ENCODE results near the gene C1orf141. TPM values are rescaled to one million over a fixed set of nuclear protein-coding genes. Genes with fewer than 3 reads are reported as not detected.

C1orf141 gene
- not detected in 2 replicates for total RNA-seq

- peaks cover 7% of the 10 kb centered on the region for H3K4me1 Mint-ChIP-seq
- no peaks in the 10 kb centered on the region for H3K36me3 Mint-ChIP-seq (ENCODE audit: low read depth)
- peak within 1 kb of the TSS; percentile 70 for H3K4me3 Mint-ChIP-seq
- intact Hi-C loops (cut with micrococcal nuclease) = no loop called here
- ATAC-seq (ENCODE audit: low read depth) (no peak), DNase-seq (no peak)
- ChIA-PET POLR2A (interaction anchor here (1.3 kb wide), 1 partner anchor 81 kb away, joined by 4 read pairs; the partner anchor contains the start of gene SLC35D1), CTCF (interaction anchor here (1.3 kb wide), 1 partner anchor 139 kb away, joined by 3 read pairs; no protein-coding TSS in a partner anchor)
- TF ChIP-seq CTCF (IDR thresholded peaks at IDR 0.05) = no peak
- H3K27me3 Mint-ChIP-seq = no peaks in the 10 kb centered on the region
- no peaks in the 10 kb centered on the region for H3K9me3 Mint-ChIP-seq
- H3K27ac Mint-ChIP-seq = no peak within 1 kb of the TSS
Observed at GRCh38 chr1:67134695-67135094, at the start of gene C1orf141. TSS of gene C1orf141 (minus strand) at chr1:67134970. CDS start at chr1:67127240, 7,730 bp downstream.

- no peak for TF ChIP-seq CTCF (IDR thresholded peaks at IDR 0.05)
- H3K27ac Mint-ChIP-seq = no peak overlapping the region
- CTCF ChIA-PET = interaction anchor here (0.8 kb wide), 1 partner anchor 26 kb away, joined by 3 read pairs; no protein-coding TSS in a partner anchor
Observed at GRCh38 chr1:67175530-67176087, 40.8 kb upstream of the C1orf141 start.

GRCh38 chr1:67174716-67175284 lies 40.0 kb upstream of the C1orf141 start:
- Mint-ChIP-seq H3K9me3 (no peaks in the 10 kb centered on the region), H3K4me1 (no peaks in the 10 kb centered on the region), H3K4me3 (no peak overlapping the region), H3K36me3 (ENCODE audit: low read depth) (no peaks in the 10 kb centered on the region), H3K27me3 (peaks cover 4% of the 10 kb centered on the region), H3K27ac (no peak overlapping the region)
- ATAC-seq (ENCODE audit: low read depth) = no peak
- DNase-seq = no peak
- CTCF ChIA-PET = no interaction called here
- POLR2A ChIA-PET = no interaction called here
- TF ChIP-seq CTCF (IDR thresholded peaks at IDR 0.05) = no peak
- intact Hi-C loops (cut with micrococcal nuclease) = no loop called here

More at GRCh38 chr1:67175530-67176087, 40.8 kb upstream of the C1orf141 start:
- Mint-ChIP-seq H3K4me1 (no peaks in the 10 kb centered on the region), H3K36me3 (ENCODE audit: low read depth) (no peaks in the 10 kb centered on the region), H3K4me3 (no peak overlapping the region), H3K27me3 (peaks cover 5% of the 10 kb centered on the region), H3K9me3 (no peaks in the 10 kb centered on the region)
- DNase-seq = no peak
- POLR2A ChIA-PET = no interaction called here
- ATAC-seq (ENCODE audit: low read depth) = no peak
- intact Hi-C loops (cut with micrococcal nuclease) = no loop called here

- POLR2A ChIA-PET = no interaction called here
- H3K36me3 Mint-ChIP-seq (ENCODE audit: low read depth) = no peaks in the 10 kb centered on the region
- no peak overlapping the region for H3K4me3 Mint-ChIP-seq
- no peaks in the 10 kb centered on the region for H3K9me3 Mint-ChIP-seq
- CTCF ChIA-PET = no interaction called here
- no peak for TF ChIP-seq CTCF (IDR thresholded peaks at IDR 0.05)
- no peaks in the 10 kb centered on the region for H3K27me3 Mint-ChIP-seq
- no peaks in the 10 kb centered on the region for H3K4me1 Mint-ChIP-seq
- DNase-seq = no peak
- no peak overlapping the region for H3K27ac Mint-ChIP-seq
- intact Hi-C loops (cut with micrococcal nuclease) = no loop called here
- no peak for ATAC-seq (ENCODE audit: low read depth)
Observed at GRCh38 chr1:67173988-67174387, 39.2 kb upstream of the C1orf141 start.

GRCh38 chr1:67171978-67172377 lies 37.2 kb upstream of the C1orf141 start:
- Mint-ChIP-seq H3K36me3 (ENCODE audit: low read depth) (no peaks in the 10 kb centered on the region), H3K27me3 (no peaks in the 10 kb centered on the region), H3K27ac (no peak overlapping the region), H3K9me3 (no peaks in the 10 kb centered on the region), H3K4me1 (no peaks in the 10 kb centered on the region), H3K4me3 (no peak overlapping the region)
- ATAC-seq (ENCODE audit: low read depth) (no peak), DNase-seq (no peak)
- no peak for TF ChIP-seq CTCF (IDR thresholded peaks at IDR 0.05)
- CTCF ChIA-PET = no interaction called here
- intact Hi-C loops (cut with micrococcal nuclease) = no loop called here
- POLR2A ChIA-PET = interaction anchor here (0.5 kb wide), 1 partner anchor 22 kb away, joined by 4 read pairs; no protein-coding TSS in a partner anchor
